Activated CD8-positive, alpha-beta memory T cell treated with anti-CD3 and anti-CD28 coated beads, Interleukin-2, amount 50 U/mL, for 48 hours (primary cell): ENCODE results near the gene MAP3K8.
A peak's percentile ranks its signal among the peaks of the same experiment; 100 is the strongest.

Experiments
- DNase-seq: peaks from one replicate; pipeline ENCODE4 v3.0.0-alpha.2; 2020

MAP3K8 gene

DNA sequence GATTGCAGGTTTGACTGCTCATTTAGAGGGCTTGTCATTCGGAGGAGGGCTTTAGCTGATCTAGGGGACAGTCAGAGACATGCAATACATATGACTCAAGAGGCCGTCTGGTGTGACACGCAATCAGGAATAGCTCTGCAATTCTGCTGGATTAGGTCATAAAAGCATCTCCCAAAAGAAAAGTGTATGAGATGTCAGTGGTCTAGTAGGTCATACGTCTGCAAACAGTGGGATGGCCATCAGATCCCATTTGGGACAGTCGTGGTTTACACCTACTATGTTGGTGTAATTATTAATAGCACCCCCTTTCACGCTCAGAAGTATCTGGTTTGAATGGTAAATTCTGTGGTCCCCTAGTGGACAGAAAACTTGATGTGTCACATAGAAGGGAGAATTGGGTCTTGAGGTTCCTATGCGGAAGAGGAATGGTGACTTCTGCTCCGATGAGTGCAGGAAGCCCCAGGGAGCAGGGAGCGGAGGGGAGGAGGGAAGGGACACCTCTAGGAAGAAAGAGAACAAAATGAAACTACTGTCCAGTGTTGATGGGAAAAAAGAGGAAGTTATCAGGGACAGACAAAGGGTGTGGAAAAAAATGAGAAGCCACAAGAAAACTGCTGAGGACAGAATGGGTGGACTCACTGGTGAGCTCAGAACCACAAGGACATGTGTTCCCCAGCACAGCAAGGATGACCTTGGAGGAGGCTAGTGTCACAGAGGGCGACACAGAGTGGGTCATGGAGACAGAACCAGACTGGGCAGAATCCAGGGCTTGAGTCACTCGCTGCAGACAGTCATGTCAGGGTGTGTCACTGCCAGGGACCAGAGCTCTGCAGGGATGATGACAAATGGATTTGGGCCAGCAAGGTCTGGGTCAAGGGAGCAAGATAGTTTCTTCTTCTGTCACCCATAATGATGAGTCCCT, 59.9 kb downstream of the MAP3K8 start:
- DNase-seq: peak; percentile 49

DNA sequence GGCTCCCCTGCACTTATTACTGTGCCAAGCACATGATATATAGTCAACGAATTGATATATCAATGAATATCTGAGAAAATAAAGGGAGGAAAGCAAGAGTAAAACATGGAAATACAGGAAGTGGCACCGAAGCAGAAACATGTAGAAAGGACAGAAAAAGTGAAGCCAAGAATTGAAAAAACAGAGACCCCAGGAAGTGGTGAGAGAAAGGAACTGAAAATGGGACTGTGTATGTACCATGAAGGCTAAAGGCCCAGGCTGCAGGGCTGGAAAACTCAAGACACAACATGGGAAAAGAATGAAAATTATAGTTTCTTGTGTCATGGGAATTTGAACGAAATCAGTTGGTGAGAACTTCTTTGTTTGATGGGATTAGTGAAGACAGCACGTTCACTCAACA, 60.6 kb downstream of the MAP3K8 start:
- DNase-seq: no peak

DNA sequence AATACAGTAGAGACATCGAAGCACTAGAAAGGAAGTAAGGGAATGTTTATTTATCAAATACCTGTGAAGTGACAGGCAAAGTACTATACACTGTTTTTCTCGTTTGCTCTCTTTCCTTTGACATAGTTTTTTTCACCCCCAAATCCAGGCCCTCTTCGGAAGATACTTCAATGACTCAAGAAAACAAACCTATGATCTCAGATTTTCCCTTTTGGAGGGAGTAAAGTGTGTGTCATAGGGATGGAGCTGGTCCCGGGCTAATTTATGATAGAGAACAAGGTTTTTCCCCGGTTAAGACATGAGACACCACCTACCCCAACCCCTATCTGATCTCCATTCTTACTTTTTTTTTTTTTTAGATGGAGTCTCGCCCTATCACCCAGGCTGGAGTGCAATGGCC, 61.7 kb downstream of the MAP3K8 start:
- DNase-seq: no peak

DNA sequence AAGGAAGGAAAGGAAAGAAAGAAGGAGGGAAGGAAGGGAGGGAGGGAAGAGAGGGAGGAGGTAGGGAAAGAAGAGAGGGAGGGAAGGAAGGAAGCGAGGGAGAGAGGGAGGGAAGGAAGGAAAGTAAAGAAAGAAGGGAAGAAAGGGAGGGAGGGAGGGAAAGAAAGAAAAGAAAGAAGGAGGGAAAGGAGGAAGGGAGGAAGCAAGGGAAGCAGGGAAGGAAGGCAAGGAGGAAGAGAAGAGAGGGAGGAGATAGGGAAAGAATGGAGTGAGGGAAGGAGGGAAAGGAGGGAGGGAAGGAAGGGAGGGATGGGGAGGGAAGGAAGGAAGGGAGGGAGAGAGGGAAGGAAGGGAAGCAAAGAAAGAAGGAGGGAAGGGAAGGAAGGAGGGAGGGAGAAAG, 65.8 kb downstream of the MAP3K8 start:
- no peak for DNase-seq

DNA sequence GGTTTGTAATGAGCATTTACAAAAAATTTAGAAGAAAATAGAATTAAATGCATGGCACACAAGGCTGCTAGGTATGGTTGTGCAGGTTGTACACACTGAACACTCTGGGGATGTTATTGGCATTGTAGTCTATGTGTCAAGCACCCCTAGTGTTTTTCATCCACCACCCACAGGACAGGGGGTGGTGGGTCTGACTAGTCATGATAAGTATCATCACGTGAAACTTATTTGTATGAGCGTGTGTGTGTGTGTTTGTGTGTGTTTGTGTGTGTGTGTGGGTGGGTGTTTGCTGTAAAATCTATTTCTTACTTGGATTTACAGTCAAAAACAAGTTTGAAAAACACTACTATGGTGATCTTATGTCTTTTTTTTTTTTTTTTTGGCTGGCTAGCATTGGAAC, 66.5 kb downstream of the MAP3K8 start:
- DNase-seq: no peak

DNA sequence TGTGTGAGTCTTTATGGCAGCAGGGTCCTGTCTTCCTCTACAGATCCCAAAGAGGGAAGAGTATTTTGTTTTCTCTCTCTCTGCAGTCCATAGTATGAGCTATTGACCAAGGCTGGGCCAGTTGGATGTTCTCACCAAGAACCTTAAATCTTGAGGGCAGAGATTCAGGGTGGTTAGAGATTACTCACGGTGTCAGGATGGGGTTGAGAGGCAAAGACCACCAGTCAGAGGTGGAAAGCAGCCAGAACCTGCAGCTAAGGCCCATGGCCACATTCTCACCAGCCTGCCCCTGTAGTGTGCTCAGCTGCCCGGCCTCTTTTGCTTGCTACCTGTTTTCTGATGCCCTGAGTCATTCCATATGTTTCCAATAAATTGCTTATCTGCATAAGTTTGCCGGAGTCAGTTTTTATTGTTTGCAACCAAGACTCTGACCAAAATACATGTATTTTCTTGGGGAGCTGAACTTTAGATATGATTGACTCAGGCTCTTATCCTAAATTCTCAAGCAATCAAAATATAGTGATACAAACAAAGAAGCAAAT, 67.0 kb downstream of the MAP3K8 start:
- no peak for DNase-seq

DNA sequence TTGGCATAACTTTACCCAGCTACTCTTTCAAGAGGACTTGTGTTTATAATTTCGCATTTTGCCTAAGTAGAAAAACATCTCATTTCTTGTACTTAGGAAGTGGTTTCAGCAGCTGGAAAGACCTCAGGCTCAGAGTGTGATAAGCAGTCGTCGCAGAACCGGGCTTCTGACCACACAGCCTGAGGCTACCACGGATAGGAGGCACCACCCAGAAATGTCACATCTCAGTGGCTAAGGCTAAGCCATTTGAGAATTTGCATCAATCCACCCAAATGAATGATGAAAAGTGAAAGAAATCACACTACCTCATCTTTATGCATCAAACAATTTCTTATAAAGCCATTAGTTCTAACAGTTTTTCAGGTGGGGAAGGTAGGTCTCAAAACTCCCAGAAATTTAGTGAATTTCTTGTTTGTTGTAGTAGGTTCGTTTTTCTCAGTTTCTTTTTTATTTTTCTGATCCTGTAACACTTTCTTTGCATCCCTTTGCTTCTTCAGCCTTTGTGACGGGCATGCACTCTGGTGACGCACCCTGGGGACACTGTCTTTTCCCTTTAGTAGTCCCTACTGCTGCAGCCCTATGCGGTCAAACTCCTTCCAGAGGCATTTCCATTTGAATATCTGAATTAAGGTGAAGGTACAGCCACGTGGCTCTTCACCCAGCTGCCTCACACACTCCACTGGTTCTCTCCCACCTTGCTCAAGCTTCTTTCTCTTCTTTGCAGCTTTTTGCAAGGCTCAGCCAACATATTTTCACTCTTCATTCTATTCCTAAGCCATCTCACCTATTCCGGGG, 68.5 kb downstream of the MAP3K8 start:
- DNase-seq: no peak

DNA sequence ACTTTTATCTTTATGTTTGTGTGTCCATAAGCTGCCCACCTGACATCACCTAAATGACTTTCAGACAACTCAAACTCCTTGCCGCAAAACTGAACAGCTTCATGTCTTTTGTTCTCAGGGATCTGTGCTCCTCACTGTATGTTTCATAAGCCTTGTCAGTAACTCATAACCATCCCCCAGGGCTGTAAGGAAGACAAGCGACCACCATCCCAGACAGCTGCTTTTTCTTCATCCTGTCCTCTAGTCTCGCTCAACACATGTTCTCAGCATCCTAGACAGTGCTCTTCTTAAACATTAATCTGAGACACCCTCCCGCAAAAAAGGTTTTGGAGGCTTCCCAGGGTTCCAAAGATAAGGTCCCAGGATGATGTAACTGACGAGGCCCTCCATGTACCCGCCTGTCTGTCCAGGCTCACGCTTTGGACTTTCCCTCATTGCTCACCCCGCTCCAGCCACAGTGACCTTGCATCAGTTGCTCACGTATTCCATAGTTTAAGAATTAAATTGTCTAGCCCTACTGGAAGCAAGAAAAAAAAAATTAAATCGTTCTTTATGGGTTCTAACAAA, 69.8 kb downstream of the MAP3K8 start:
- DNase-seq: no peak

DNA sequence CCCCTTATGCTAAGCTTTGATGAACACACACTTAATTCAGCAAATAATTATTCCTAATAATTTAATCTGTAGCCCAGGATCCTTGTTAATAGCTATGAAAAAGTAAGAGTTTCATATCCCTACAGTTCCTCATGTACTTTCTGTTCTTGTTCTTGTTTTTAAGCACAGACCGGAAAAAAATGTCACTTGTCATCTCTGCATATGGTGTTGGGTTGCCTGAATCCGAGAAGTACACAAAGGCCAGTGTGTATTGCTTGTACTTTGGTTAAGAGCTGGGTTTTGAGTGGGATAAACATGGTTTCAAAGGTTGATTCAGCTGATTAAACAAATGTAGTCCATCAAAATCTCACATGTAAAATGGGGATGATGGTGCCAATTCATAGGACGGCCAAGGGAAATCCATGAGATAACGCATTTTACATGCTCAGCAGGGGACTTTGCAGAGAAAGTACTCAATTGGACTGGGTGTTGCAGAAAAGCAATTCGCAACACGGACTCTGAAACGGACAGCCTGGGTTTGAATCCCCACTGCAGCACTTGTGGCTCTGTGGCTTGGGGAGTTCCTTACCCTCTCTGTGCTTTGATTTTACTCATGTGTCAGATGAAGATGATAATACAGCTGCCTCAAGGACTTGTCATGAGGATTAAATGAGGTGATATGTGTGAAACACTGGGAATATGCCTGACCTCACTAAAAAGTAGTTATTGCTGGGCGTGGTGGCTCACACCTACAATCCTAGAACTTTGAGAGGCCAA, 71.7 kb downstream of the MAP3K8 start:
- DNase-seq: no peak

DNA sequence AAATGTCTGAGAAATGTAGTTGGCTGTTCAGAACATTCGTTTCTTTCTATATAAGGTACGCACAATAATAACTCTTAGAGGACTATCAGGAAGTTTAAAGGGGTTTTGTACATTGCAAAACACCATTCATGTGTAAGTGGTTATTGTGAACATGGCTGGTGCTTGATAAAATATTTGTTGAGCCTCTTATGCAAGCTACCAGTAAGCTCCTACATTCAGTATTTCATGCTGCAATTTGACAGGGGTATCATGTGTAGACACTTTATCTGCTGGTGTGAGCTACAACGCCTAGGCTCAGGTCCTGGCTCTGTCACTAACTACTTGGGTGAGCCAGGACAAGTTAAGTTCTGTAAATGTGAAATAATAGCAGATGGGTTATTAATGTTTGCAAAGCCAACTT, 75.5 kb downstream of the MAP3K8 start:
- no peak for DNase-seq

DNA sequence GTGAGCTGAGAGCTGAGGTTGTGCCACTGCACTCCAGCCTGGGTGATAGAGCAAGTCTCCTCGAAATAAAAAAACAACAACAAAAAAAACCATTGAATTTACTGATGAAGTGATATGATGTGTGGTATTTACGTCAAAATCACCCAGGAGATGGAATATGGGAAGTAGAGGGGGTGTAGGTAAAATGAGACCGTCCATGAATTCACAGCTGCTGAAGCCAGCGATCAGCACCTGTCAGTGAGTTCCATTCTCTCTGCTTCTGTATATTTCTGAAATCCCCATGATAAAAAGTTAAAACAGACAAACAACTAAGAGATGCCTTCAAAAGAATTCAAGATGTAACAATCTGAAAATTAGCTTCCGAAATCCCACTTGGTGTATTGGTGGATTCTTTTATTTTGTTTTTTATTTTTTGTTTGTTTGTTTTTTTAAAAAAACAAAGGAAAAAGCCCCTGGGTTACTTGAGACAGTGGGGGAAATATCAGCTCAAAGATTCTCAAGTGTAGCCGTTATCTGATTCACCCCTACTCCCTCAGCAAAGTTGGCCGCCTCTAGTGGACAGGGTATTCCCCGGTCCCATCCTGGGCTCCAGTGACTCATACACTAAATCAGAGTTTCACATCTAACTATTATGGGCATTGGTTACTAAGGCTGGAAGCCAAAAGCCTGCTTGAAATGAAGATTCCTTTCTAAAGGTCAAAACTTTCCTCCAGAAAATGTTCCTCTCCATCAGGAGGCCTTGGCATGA, 76.4 kb downstream of the MAP3K8 start:
- DNase-seq: no peak

DNA sequence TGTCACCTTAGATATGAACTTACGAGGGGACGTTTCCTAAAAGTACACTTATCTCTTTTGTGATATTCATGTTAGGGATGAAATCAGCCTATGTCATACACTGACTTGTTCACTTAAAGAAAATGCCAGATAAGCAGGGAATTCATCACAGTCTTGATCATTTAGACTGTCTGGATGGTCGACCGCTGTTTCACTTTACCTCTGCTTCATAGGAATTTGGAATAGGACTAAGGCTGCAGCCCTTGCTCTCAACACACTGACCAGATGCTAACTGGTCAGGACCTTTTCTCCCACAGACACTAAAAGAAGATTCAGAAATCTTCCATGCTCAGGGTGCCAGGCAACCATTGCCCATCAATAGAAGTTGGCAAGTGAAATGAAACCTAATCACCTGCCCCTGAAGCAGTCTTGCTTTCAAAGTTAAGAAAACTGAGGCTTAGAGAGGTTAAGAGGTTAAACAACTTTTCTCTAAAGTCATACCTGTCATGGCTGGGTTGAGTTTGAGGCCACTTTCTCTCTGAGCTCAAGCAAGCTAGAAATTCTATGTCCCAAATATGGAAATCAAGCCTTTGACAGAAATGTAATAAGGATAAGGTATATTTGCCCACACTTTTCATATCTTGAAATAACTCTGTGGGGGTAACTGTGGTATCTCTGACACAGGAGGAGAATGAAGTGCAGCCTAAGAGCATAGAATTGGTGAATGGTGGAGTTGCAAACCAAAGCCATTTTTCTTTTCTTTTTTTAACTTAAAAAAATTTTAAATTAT, 77.1 kb downstream of the MAP3K8 start:
- DNase-seq: no peak
